Gastroesophageal sphincter (tissue), 4 donors: Measurements from ENCODE around the gene WWP2. TPM values are rescaled to one million over a fixed set of nuclear protein-coding genes. Genes with fewer than 3 reads are reported as not detected.

Experiments
- ATAC-seq: fragments of 150-250 bp; one replicate; pipeline ENCODE4 v1.9.1; 2016; ENCODE audit warnings: mild to moderate bottlenecking, moderate library complexity
- H3K27ac ChIP-seq, 4 donors: fragments of 200-600 bp; sonication (generic) in 3 of 4; 1 replicate in 3 of 4; 2 replicates in 1 of 4; pipeline ENCODE4 v1.5.1; 2016 to 2019
- H3K27me3 ChIP-seq: fragments of 200-600 bp; sonication (generic); one replicate; pipeline ENCODE4 v1.5.1; 2019
- H3K36me3 ChIP-seq, 2 donors: fragments of 200-600 bp; sonication (generic); one replicate each; pipeline ENCODE4 v1.5.1; 2019; ENCODE audit warnings: control low read depth in 1 of 2
- H3K4me1 ChIP-seq, 3 donors: fragments of 200-600 bp; sonication (generic); 1 replicate in 2 of 3; 2 replicates in 1 of 3; pipeline ENCODE4 v1.5.1; 2016 to 2019; ENCODE audit warnings: control low read depth in 2 of 3
- H3K4me3 ChIP-seq, 2 donors: fragments of 200-600 bp; sonication (generic); one replicate each; pipeline ENCODE4 v1.5.1; 2019; ENCODE audit warnings: mild to moderate bottlenecking in 1 of 2, moderate library complexity in 1 of 2
- H3K9me3 ChIP-seq, 3 donors: fragments of 200-600 bp; sonication (generic); one replicate each; pipeline ENCODE4 v1.5.1; 2017 to 2019; ENCODE audit warnings: control low read depth in 2 of 3
- CTCF ChIP-seq, 4 experiments: fragments of 200-600 bp in 2 of 4; fragments of 450-650 bp in 2 of 4; sonication (generic) in 1 of 4; IDR thresholded peaks; one replicate each; pipeline ENCODE4 v1.5.1; 2017 to 2019; ENCODE audit warnings: antibody characterized with exemption in 4 of 4, mild to moderate bottlenecking in 2 of 4, moderate library complexity in 2 of 4
- EP300 ChIP-seq: sonication (generic); formaldehyde crosslinking; IDR thresholded peaks from one replicate; pipeline ENCODE4 v1.6.1; 2017; ENCODE audit warnings: antibody characterized with exemption, mild to moderate bottlenecking
- POLR2A ChIP-seq, 2 donors: fragments of 450-650 bp; IDR thresholded peaks; one replicate each; pipeline ENCODE4 v1.6.1; 2017; ENCODE audit warnings: antibody characterized with exemption in 2 of 2, mild to moderate bottlenecking in 2 of 2, moderate library complexity in 1 of 2
- POLR2AphosphoS5 ChIP-seq: sonication (generic); formaldehyde crosslinking; IDR thresholded peaks from one replicate; pipeline ENCODE4 v1.6.1; 2017; ENCODE audit warnings: antibody characterized with exemption
- WGBS, 2 donors: methylation state at CpG; one replicate each; pipeline ENCODE4 v1.1.5; 2018; ENCODE audit warnings: low coverage in 1 of 2; 5-methylcytosine and 5-hydroxymethylcytosine counted together
- total RNA-seq, 4 donors: library from RNA; depleted of rRNA; stranded (reverse); fragments of >200 nt; gene quantifications; one replicate each; pipeline ENCODE4 v1.1.0, GENCODE V29; 2016

WWP2 gene
- total RNA-seq, 4 donors from 2014 or later, result 23.4 to 31.9 (median 28.8) TPM

DNA sequence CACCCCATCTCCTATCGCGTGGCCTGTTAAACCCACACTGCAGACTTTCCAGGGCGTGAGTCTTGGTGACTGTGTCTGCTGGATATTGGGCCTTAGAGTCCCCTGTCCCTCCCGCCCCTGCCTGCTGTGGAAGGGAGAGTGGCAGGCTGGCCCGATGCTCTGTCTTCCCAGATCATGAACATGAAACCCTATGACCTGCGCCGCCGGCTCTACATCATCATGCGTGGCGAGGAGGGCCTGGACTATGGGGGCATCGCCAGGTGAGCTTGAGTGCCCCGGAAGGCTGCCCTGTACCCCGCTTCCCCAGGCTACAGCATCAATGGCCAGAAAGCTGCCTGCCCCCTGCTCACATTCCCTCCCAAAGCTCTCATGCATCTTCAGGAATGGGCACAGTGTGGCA, 169.5 kb downstream of the WWP2 start:
- Histone ChIP-seq H3K4me1 (peaks cover 0 to 32% (median 0%) of the 10 kb centered on the region in 3 donors), H3K27ac (no peak overlapping the region), H3K36me3 (peaks cover 0 to 74% of the 10 kb centered on the region in 2 donors), H3K27me3 (no peaks in the 10 kb centered on the region), H3K9me3 (no peaks in the 10 kb centered on the region), H3K4me3 (no peak overlapping the region)
- no peak for TF ChIP-seq CTCF (IDR thresholded peaks at IDR 0.05)
- no peak for TF ChIP-seq POLR2A (IDR thresholded peaks at IDR 0.05)
- no peak for TF ChIP-seq POLR2AphosphoS5
- TF ChIP-seq EP300, result no peak
- no peak for ATAC-seq
- 100% methylated on average over 3 of the region's 13 CpGs; no CpG with 5 or more reads in 1 of the 2 donors for WGBS, 2 donors

DNA sequence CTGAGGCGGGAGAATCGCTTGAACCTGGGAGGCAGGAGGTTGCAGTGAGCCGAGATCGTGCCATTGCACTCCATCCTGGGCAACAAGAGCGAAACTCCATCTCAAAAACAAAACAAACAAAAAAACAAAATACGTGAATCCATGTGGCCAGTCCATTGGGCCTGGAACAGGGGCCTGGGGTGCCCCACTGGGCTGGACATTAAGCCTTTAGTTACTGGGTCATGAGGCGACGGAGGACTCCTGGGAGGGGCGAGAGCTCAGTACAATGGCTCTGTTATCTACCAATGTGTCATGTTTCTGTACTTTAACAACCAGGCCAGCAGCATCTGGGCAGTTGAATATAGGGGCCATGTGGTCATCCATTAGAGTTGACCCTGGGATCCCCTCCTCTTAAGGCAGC, 170.1 kb downstream of the WWP2 start:
- no peak for TF ChIP-seq EP300
- TF ChIP-seq CTCF (IDR thresholded peaks at IDR 0.05), result no peak
- TF ChIP-seq POLR2AphosphoS5, result no peak
- TF ChIP-seq POLR2A (IDR thresholded peaks at IDR 0.05), result no peak
- Histone ChIP-seq H3K36me3 (peaks cover 0 to 80% of the 10 kb centered on the region in 2 donors), H3K27ac (no peak overlapping the region), H3K4me3 (no peak overlapping the region), H3K27me3 (no peaks in the 10 kb centered on the region), H3K4me1 (peaks cover 0 to 26% (median 0%) of the 10 kb centered on the region in 3 donors), H3K9me3 (no peaks in the 10 kb centered on the region)
- no peak for ATAC-seq
- WGBS, 2 donors, result 40 to 90% methylated on average over 2 to 6 of the region's 9 CpGs

DNA sequence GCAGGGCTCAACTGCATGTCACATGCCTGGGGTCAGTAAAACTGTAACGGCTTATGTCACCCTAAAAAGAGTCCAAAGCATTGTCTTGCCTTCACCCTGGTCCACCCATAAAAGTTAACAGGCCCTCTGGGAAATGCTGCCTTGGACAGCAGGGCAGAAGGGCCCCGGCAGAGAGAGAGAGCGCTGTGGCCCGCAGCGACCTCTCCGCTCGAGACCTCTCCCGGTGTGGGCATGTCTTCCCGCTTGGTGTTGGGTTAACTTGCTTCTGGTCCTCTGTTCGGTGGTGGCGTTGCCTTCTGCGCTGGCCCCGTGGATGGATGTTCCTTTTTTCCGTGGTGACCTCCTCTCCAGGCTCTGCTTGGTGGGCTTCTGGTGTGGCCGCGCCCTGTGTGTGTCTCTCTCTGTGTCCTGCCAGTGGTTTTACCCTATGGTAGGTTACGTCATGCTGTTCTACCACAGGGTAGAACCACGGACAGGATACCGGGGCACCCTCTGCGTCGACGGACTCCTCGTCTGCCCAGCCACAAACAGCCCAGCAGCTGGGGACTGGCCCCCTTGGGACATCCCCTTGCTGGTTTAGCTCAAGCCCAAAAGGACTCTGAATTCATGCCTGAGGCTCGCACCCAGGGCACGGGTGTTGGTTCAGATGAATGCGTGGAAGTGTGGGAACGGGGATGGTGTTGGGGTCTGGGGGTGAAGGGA, 170.7 kb downstream of the WWP2 start:
- H3K4me1 ChIP-seq, result peaks cover 0 to 20% (median 0%) of the 10 kb centered on the region in 3 donors
- H3K36me3 ChIP-seq, result peaks cover 0 to 86% of the 10 kb centered on the region in 2 donors
- no peaks in the 10 kb centered on the region for H3K9me3 ChIP-seq
- TF ChIP-seq POLR2AphosphoS5, result no peak
- TF ChIP-seq POLR2A (IDR thresholded peaks at IDR 0.05), result no peak
- no peak for TF ChIP-seq EP300
- TF ChIP-seq CTCF (IDR thresholded peaks at IDR 0.05), result no peak
- no peak for ATAC-seq
- H3K27ac ChIP-seq, result no peak overlapping the region
- no peak overlapping the region for H3K4me3 ChIP-seq
- 94 to 96% methylated on average over 13 to 17 of the region's 27 CpGs for WGBS, 2 donors
- no peaks in the 10 kb centered on the region for H3K27me3 ChIP-seq

DNA sequence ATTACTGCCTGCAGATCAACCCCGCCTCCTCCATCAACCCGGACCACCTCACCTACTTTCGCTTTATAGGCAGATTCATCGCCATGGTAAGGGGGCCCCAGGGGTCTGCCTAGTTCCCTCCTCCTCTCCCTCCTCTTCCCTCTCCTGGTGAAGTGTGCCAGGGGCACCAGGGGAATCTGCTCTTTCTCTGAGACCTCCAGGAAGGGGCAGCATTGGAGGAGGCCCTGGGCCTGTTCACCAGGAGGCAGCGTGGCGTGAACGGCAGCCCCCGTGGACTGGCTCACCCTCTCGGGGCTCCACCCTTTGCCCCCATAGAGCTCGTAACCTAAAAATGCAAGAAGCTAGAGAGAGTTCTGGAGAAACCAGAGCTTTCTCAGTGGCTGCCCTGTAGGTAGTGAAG, 171.9 kb downstream of the WWP2 start:
- TF ChIP-seq POLR2AphosphoS5 (no peak), CTCF (IDR thresholded peaks at IDR 0.05) (no peak), EP300 (no peak), POLR2A (IDR thresholded peaks at IDR 0.05) (no peak)
- peaks cover 0 to 98% of the 10 kb centered on the region in 2 donors for H3K36me3 ChIP-seq
- H3K9me3 ChIP-seq, result no peaks in the 10 kb centered on the region
- no peak for ATAC-seq
- WGBS, 2 donors, result 68 to 70% methylated on average over 3 to 7 of the region's 10 CpGs
- no peak overlapping the region for H3K27ac ChIP-seq
- no peaks in the 10 kb centered on the region for H3K27me3 ChIP-seq
- no peak overlapping the region for H3K4me3 ChIP-seq
- peaks cover 0 to 14% (median 0%) of the 10 kb centered on the region in 3 donors for H3K4me1 ChIP-seq

DNA sequence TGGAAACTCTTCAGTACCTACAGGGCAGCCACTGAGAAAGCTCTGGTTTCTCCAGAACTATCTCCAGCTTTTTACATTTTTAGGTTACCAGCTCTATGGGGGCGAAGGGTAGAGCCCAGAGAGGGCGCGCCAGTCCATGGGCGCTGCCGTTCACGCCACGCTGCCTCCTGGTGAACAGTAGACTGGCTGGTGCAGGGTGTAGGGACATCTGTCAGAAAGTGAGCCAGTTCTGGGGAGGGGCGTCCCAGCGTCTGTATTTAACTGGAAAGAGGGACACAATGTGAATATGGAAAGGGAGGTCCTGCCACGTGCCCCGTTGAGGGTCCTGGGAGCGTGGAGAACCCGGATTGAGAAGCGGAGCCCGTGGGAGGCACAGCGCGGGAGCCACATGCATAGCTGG, 172.6 kb downstream of the WWP2 start:
- no CpG with 5 or more reads among the region's 17 CpGs for WGBS, 2 donors
- TF ChIP-seq CTCF (IDR thresholded peaks at IDR 0.05) (no peak), EP300 (no peak), POLR2AphosphoS5 (no peak), POLR2A (IDR thresholded peaks at IDR 0.05) (no peak)
- no peaks in the 10 kb centered on the region for H3K27me3 ChIP-seq
- no peak for ATAC-seq
- H3K4me3 ChIP-seq, result no peak overlapping the region
- H3K4me1 ChIP-seq, result peaks cover 0 to 9% (median 0%) of the 10 kb centered on the region in 3 donors
- no peaks in the 10 kb centered on the region for H3K9me3 ChIP-seq
- peaks cover 0 to 100% of the 10 kb centered on the region in 2 donors for H3K36me3 ChIP-seq
- H3K27ac ChIP-seq, result no peak overlapping the region
